ENCODE measurements around the gene CIAO2B. TPM values are rescaled to one million over a fixed set of nuclear protein-coding genes. Genes with fewer than 3 reads are reported as not detected.
"Not testable (repeated sequence)": the region's sequence is repeated elsewhere in the genome, so short reads cannot be mapped to it uniquely, and the experiment has no call there.

CIAO2B gene
- total RNA-seq, 1 experiment from 2014 or later: 254 TPM

DNA sequence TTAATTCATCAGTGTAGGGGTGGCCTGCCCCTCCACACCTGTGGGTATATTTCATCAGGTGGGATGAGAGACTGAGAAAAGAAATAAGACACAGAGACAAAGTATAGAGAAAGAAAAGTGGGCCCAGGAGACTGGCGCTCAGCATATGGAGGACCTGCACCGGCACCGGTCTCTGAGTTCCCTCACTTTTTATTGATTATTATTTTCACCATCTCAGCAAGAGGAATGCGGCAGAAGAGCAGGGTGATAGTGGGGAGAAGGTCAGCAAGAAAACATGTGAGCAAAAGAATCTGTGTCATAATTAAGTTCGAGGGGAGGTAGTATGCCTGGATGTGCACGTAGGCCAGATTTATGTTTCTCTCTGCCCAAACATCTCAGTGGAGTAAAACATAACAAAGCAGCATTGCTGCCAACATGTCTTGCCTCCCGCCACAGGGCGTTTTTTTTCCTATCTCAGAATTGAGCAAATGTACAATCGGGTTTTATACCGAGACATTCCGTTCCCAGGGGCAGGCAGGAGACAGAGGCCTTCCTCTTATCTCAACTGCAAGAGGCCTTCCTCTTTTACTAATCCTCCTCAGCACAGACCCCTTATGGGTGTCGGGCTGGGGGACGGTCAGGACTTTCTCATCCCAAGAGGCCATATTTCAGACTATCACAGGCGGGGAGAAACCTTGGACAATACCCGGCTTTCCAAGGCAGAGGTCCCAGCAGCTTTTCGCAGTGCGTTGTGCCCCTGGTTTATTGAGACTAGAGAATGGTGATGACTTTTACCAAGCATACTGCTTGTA is 21.4 kb upstream of the CIAO2B start:
- DNase-seq (ENCODE audit: low read depth): not testable (repeated sequence)

DNA sequence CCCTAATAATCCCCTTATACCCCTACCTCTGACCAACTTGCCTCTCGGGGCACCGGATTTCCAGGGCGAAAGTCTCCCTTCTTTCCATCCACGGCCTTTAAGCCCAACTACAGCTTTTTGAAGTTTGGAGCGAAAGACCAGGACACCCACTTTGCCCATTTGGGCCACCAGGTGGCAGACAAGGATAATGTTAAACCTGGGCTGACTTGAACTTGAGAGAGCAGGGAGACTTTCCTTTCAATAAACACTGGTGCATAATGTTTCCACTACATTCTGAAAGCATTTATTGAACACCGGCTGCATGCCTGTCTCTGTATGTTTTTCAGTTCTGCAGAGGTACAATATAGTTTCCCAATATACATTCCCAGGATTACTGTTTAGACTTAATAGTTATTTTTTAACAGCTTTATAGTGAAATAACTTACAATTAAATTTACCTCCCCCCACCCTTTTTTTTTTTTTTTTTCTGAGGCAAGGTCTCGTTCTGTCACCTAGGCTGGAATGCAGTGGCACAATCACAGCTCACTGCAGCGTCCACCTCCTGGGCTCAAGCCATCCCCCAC is 20.0 kb upstream of the CIAO2B start:
- peak; percentile 74 for DNase-seq (ENCODE audit: low read depth)

DNA sequence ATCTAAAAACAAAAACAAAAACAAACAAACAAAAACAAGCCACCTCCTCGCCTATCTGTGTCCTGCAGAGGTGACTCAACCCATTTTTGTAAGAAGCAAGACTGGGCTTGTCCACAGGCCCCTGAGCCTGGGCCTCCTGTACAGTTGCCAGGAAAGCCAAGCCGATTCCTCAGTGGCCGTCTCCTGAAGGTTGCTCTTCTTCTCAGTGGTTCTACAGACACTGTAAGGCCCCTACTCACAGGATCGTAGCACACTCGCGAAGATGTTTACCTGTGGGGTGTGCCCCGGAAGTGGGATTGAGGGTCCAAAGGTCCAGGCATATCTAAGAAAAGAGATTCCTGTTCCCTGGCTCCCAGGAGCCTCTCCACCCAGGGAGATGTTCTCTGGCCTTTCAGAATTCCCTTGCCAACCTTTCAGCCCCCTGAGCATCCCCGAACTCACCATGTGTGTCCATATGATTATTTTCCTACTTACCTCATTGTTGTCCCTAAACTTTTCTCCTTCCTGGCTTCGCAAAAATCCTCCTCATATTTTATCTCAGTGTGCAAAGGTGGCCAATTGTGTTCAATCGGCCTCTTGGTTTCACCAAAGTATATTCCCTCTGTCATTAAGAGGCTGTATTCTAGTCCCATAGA is 19.4 kb upstream of the CIAO2B start:
- DNase-seq (ENCODE audit: low read depth): no peak

DNA sequence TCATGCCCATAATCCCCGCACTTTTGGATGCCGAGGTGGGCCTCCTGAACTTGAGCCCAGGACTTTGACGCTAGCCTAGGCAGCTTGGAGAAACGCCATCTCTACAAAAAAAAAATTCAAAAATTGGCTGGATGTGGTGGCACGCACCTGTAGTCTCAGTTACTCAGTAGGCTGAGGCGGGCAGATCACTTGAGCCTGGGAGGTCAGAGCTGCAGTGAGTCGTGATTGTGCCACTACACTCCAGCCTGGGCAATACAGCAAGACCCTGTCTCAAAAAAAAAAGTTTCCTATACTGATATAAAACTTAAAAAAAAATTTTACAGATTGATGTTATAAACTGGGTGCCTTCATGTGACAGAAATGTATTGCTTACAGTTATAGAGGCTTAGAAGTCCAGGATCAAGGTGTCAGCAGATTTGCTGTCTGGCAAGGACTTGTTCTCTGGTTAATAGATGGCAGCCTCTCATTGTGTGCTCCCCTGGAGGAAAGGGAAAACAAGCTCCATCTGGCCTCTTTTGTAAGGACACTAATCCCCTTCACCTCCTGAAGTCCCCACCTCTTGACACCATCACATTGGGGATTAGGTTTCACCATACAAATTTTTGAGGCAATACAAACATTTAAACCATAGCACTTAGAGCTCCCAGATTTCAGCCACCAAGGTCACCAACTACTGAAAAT is 18.4 kb upstream of the CIAO2B start:
- no peak for DNase-seq (ENCODE audit: low read depth)

DNA sequence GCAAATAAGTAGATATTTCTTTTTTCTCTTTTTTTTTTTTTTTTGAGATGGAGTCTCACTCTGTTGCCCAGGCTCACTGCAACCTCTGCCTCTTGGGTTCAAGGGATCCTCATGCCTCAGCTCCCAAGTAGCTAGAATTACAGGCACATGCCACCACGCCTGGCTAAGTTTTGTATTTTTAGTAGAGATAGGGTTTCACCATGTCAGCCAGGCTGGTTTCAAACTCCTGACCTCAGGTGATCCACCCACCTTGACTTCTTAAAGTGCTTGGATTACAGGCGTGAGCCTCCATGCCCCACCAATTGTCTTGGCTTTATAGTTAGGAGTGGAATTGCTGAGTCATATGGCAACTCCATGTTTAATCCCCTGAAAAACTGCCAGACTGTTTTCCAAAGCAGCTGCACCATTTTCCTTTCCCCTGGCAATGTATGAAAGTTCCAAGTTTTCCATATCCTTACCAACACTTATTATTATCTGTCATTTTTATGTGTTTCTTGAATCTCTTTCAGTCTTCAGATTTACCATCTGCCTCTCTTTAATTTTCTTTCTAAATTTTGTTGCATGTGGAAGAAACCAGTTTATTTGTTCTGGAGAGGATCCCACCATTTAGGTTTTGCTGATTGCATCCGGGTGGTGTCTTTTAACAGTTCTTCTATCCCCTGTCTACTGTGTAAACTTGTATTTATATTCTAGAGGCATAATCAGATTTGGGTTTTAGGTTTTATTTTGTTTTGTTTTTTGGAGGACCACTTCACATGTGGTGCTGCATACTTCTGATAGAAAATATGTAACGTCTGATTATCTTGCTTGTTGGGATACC is 17.0 kb upstream of the CIAO2B start:
- peak; percentile 15 for DNase-seq (ENCODE audit: low read depth)

DNA sequence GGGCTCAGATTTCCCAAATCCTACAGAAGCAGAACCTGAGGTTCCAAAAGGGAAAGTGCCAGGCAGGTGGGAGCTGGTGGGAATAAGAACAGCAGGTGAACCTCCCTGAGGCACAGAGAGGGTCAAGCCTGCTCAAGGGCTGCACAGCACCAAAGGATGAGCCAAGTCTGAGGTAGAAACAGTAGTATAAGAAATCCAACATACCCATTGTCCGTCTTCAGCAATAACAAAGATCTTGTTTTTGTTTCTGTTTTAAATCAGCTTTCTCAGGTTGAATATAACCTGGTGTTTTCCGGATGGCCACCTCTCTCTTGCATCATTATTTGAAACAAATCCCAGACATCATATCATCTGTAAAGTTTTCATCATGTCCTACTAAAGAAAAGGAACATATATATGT is 16.2 kb upstream of the CIAO2B start:
- DNase-seq (ENCODE audit: low read depth): no peak

DNA sequence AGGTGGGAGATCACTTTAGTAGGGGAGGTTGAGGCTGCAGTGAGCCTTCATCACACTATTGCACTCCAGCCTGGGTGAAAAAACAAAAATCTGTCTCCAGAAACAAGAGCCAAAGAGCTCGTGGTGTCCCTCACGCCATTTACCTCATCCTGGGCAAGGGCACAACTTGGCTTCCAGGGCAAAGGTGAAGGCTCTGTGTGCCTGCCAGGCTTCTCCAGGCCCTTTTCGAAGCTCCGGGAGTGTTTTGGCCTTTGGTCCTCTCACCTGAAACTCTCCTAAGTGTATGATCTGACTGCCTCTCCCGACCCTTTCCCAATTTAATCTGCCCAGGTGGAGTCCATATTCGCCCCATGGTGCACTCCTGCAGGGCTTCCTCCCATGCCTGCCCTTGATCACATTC is 15.3 kb upstream of the CIAO2B start:
- no peak for DNase-seq (ENCODE audit: low read depth)

DNA sequence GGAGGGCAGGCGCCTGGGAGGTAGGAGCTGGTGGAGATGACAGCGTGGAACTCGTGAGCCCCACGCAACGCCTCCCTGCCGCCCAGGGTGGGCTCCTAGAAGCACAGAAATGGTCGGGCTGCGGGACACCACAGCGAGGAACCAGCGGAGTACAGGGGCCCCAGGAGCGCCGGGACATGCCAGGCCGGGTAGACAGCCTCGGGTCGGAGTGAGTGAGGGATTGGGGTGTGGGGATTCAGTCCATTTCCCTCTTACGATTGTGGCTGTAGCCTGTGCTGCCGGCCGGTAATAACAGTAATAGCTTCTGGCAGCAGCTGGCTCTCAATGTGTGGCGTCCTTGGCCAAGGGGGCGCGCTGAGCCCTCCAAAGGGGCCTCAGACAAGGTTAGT is 14.6 kb upstream of the CIAO2B start:
- no peak for DNase-seq (ENCODE audit: low read depth)

DNA sequence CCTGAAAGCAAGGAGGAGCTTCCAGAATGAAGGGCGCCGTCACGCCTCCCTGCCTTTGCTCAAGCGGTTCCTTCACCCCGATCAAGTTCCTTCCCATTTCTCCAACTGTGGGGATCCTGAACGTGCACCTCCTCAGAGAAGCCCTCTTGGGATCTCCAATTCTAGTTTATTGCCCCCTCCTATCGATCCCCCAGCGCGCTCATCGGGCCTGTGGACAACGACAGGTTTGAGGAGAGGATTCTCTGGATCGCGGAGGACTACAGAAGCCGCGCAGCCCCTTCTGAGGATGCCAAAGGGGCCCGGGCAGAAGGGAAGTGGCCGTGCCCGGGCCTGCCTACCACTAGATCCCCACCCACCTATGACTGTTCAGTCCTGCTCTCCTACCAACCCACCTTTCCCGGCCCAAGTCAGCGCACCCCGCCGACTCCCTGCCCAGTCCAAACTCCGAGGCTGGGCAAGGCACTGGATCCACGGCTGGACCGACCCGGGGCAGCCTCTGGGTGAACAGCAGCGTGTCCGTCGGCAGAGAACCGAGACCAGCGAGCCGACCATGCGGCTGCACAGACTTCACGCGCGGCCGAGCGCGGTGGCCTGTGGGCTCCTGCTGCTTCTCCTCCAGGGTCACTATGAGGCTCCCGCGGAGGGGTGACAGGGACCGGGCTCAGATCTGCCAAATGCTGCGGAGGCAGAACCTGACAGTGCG is 14.1 kb upstream of the CIAO2B start:
- DNase-seq (ENCODE audit: low read depth): no peak

DNA sequence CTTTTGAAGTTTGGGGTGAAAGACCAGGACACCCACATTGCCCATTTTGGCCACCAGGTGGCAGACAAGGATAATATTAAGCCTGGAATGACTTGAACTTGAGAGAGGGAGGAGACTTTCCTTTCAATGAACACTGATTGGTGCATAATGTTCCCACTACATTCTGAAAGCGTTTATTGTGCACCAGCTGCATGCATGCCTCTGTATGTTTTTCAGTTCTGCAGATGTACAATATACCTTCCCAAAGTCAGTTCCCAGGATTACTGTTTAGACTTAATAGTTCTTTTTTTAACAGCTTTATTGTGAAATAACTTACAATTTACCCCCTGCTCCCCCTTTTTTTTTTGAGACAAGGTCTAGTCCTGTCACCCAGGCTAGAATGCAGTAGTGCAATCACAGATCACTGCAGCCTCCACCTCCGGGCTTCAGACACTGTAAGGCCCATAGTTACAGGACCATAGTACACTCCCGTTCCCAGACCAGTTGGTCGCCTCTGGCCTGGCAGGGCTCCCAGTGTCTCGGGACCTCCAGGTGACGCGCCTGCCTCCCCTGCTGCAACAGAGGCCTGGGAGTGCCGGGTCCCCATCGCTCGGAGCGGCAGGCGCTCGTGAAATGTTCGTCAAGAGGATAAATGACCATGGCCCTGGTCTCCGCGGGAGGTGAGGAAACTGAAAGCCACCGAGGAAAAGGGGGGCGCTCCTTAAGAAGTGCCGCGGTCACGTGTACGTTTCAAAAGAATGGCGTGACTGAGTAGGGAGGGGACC is 13.3 kb upstream of the CIAO2B start:
- peak; percentile 83 for DNase-seq (ENCODE audit: low read depth)

DNA sequence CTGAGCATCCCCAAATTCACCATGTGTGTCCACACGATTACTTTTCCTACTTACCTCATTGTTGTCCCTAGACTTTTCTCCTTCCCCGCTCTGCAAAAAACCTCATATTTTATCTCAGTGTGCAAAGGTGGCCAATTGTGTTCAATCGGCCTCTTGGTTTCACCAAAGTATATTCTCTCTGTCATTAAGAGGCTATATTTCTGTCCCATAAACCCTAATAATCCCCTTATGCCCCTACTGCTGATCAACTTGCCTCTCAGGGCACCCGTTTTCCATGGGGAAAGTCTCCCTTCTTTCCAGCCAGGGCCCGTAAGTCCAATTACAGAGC is 12.7 kb upstream of the CIAO2B start:
- no peak for DNase-seq (ENCODE audit: low read depth)

DNA sequence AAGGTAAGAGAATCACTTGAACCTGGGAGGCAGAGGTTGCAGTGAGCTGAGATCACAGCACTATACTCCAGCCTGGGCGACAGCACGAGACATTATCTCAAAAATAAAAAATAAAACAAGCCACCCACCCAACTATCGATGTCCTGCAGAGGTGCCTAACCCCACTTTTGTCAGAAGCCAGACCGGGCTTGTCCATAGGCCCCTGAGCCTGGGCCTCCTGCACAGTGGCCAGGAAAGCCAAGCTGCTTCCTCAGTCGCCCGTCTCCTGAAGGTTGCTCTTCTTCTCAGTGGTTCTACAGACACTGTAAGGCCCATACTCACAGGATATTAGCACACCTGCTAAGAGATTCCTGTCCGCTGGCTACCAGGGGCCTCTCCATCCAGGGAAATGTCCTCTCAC is 12.3 kb upstream of the CIAO2B start:
- DNase-seq (ENCODE audit: low read depth): no peak

DNA sequence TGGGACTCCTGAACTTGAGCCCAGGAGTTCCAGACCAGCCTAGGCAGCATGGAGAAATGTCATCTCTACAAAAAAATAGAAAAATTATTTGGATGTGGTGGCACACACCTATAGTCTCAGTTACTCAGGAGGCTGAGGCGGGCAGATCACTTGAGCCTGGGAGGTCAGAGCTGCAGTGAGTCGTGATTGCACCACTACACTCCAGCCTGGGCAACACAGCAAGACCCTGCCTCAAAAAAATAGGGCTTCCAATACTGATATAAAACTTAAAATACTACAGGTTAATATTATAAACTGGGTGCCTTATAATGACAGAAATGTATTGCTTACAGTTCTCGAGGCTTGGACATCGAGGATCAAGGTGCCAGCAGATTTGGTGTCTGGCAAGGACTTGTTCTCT is 11.7 kb upstream of the CIAO2B start:
- no peak for DNase-seq (ENCODE audit: low read depth)

DNA sequence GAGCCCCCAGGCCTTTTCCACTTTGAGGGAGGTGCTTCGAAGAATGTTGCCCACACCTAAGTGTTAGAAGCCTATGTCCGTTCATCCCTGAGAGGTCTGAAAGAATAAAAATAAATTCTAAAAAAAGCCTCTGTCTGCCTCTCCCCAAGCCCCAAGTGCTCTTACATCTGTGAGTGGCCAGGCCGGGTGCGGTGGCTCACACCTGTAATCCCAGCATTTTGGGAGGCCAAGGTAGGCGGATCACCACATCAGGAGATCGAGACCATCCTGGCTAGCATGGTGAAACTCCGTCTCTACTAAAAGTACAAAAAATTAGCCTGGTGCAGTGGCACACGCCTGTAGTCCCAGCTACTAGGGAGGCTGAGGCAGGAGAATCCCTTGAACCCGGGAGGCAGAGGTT is 10.8 kb upstream of the CIAO2B start:
- DNase-seq (ENCODE audit: low read depth): not testable (repeated sequence)

DNA sequence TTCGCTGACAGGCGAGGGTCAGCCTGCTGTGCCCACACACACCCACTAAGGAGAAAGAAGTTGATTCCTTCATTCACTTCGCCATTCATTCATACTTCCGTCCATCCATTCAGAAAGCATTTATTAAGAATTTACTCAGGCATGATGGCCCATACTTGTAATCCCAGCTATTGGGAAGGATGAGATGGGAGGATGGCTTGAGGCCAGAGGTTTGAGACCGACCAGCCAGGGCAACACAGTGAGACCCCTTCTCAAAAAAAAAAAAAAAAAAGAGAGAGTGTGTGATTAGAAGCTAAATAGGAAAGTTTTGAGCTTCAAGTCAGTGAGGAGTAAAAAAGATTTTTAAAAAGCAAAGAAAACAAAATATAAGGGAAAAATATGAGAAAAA is 9.8 kb upstream of the CIAO2B start:
- no peak for DNase-seq (ENCODE audit: low read depth)

DNA sequence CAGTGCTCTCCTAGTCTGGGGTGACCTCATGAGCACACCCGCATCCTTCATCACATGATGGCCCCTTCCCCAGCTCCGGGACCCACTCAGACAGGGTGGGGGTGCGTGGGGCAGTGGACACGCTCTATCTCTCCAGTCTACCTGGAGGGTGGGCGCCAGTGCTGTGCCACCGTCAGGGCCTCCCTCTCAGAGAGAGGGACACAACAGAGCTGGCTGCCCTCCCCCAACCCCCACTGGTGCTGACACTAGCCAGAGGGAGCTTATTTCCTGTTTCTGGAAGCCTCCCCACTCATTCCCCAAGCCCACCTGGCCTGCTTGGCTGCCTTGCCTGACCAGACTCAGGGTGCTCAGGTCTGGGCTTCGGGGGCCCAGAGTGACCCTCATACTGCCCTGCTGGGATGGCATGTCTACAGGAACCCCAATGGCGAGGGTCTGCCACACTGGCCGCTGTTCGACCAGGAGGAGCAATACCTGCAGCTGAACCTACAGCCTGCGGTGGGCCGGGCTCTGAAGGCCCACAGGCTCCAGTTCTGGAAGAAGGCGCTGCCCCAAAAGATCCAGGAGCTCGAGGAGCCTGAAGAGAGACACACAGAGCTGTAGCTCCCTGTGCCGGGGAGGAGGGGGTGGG is 9.3 kb upstream of the CIAO2B start:
- DNase-seq (ENCODE audit: low read depth): no peak

DNA sequence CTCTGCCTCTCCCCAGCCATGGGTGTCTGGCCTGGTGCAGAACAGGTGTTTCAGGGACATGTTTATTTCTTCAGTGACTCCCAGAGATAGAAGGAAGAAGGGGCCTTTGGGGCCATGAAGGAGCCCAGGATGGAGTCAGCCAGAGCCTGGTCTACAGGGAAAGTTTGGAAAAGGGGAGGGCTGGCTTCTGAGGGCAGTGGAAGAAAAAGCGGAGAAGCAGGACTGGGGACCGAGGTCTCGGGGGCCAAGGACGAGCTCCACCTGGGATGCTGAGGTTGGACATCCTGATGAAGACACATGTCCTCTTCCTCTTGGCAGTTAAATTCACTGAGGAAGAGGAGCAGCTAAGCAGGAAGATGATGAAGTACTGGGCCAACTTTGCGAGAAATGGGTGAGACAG is 8.8 kb upstream of the CIAO2B start:
- DNase-seq (ENCODE audit: low read depth): no peak

DNA sequence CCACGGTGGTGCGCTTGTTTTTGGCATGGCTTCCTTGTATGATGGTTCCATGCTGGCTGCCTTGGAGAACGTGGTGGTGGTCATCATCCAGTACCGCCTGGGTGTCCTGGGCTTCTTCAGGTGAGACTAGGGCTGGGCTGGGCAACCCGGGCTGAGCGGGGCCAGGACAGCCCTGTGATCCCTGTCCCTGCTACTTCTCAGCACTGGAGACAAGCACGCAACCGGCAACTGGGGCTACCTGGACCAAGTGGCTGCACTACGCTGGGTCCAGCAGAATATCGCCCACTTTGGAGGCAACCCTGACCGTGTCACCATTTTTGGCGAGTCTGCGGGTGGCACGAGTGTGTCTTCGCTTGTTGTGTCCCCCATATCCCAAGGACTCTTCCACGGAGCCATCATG is 6.0 kb upstream of the CIAO2B start:
- no peak for DNase-seq (ENCODE audit: low read depth)

DNA sequence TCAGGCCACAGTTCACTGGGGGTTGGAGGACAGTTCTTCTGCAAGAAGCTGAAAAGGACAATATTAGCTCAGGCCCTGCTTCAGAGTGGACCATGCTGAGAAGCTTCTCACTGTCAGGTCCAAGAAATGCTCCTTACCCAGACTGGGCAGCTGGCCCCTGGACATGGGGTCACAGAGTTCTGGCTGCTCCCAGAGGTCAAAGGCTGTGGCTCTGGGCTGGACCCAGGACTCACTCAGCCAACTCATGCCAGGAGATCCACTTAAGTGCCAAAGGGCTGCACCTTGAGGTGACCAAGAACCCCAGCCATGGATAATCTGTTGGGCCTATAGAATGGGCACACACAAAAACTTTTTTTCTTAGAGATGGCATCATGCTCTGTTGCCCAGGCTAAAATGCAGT is 5.2 kb upstream of the CIAO2B start:
- DNase-seq (ENCODE audit: low read depth): no peak

DNA sequence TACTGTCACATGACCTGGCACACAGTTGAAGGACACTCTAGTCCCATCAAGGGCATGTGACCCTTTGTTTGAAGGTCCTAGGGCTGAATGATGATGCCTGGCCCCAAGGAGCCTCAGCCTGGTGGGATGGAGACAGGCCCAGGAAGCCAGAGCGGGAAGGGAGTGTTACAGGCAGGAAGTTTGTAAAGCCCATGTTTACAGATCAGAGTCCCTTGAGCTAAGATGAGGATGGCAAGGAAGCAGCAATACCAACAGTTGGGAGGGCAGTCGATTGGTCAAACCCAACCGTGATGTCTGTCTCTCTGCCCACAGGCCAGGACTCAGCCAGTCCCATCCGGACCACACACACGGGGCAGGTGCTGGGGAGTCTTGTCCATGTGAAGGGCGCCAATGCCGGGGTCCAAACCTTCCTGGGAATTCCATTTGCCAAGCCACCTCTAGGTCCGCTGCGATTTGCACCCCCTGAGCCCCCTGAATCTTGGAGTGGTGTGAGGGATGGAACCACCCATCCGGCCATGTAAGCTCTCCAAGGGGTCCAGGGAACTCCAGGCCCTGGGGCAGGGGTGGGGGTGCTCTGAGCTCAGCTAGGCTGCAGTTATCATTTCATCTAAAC is 3.6 kb upstream of the CIAO2B start:
- no peak for DNase-seq (ENCODE audit: low read depth)

Data from RPMI7951 (cell line).